ENCODE measurements around the gene LTBP2.

DNA sequence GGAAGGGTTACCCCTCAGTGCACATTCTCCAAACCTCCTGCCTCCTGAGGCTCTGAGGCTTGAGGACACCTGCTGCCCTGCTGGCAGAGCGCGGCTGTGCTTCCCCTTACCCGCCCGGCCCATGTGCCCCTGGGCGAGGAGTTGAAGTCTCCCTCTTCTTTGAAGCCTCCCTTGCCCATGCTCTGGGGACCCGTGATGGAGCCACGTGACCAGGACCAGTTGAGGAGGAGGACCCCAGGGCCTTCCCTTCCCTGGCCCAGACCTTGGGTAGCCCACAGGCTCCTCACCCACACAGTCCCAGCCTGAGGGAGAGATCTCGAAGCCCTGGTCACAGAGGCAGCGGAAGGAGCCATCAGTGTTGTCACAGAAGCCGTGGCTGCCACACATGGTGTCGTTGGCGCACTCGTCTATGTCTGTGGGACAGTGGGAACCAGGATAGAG lies 105.6 kb downstream of the LTBP2 start:
- TF ChIP-seq, protein P1, sequence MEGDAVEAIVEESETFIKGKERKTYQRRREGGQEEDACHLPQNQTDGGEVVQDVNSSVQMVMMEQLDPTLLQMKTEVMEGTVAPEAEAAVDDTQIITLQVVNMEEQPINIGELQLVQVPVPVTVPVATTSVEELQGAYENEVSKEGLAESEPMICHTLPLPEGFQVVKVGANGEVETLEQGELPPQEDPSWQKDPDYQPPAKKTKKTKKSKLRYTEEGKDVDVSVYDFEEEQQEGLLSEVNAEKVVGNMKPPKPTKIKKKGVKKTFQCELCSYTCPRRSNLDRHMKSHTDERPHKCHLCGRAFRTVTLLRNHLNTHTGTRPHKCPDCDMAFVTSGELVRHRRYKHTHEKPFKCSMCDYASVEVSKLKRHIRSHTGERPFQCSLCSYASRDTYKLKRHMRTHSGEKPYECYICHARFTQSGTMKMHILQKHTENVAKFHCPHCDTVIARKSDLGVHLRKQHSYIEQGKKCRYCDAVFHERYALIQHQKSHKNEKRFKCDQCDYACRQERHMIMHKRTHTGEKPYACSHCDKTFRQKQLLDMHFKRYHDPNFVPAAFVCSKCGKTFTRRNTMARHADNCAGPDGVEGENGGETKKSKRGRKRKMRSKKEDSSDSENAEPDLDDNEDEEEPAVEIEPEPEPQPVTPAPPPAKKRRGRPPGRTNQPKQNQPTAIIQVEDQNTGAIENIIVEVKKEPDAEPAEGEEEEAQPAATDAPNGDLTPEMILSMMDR (IDR thresholded peaks at IDR 0.05 in 4 of 5, conservative IDR thresholded peaks at IDR 0.05 in 1 of 5): no peak
- TF ChIP-seq POLR2A (IDR thresholded peaks at IDR 0.05): no peak
